Stimulated activated memory B cell treated with anti-CD40 and anti-IgM and Interleukin-4, amounts not matched to agents 10 μg/mL and 1 μg/mL and 100 μg/mL, for 72 hours (primary cell): ENCODE measurements around the gene OR52E4.

Source experiments
- ATAC-seq: fragments of 150-1000 bp; cut with Tn5 transposase; 2 replicates; pipeline ENCODE4 v1.10.0; 2021
- H3K27ac Mint-ChIP-seq: one replicate; pipeline ENCODE4 v1.8.0; 2022; ENCODE audit warnings: mild to moderate bottlenecking, mixed read lengths
- H3K27me3 Mint-ChIP-seq: one replicate; pipeline ENCODE4 v1.8.0; 2022; ENCODE audit warnings: mixed read lengths
- H3K36me3 Mint-ChIP-seq: one replicate; pipeline ENCODE4 v1.8.0; 2022; ENCODE audit warnings: mixed read lengths
- H3K4me1 Mint-ChIP-seq: one replicate; pipeline ENCODE4 v1.8.0; 2022; ENCODE audit warnings: mixed read lengths
- H3K4me3 Mint-ChIP-seq: one replicate; pipeline ENCODE4 v1.8.0; 2022; ENCODE audit warnings: mild to moderate bottlenecking, moderate library complexity, mixed read lengths
- H3K9me3 Mint-ChIP-seq: one replicate; pipeline ENCODE4 v1.8.0; 2022; ENCODE audit warnings: mixed read lengths

Gene OR52E4

GRCh38 chr11:5880329-5880728 is at the start of gene OR52E4:
Gene OR52E4, plus strand, starts transcription at chr11:5880629. Its CDS starts 3,664 bp downstream, at chr11:5884293.
- Mint-ChIP-seq H3K27me3 (no peaks in the 10 kb centered on the region), H3K4me3 (no peak within 1 kb of the TSS), H3K4me1 (no peaks in the 10 kb centered on the region), H3K36me3 (no peaks in the 10 kb centered on the region), H3K27ac (no peak within 1 kb of the TSS), H3K9me3 (no peaks in the 10 kb centered on the region)
- ATAC-seq, result peak; percentile 20

GRCh38 chr11:5831196-5831829 is 49.1 kb upstream of the OR52E4 start:
- peaks cover 4% of the 10 kb centered on the region for H3K9me3 Mint-ChIP-seq
- no peak overlapping the region for H3K4me3 Mint-ChIP-seq
- no peak for ATAC-seq
- H3K27ac Mint-ChIP-seq, result no peak overlapping the region
- H3K27me3 Mint-ChIP-seq, result peaks cover 29% of the 10 kb centered on the region
- H3K4me1 Mint-ChIP-seq, result no peaks in the 10 kb centered on the region
- H3K36me3 Mint-ChIP-seq, result no peaks in the 10 kb centered on the region

GRCh38 chr11:5833446-5833845 is 47.0 kb upstream of the OR52E4 start:
- Mint-ChIP-seq H3K4me1 (no peaks in the 10 kb centered on the region), H3K27ac (no peak overlapping the region), H3K36me3 (no peaks in the 10 kb centered on the region), H3K27me3 (peaks cover 33% of the 10 kb centered on the region), H3K9me3 (peaks cover 2% of the 10 kb centered on the region), H3K4me3 (no peak overlapping the region)
- no peak for ATAC-seq

DNA sequence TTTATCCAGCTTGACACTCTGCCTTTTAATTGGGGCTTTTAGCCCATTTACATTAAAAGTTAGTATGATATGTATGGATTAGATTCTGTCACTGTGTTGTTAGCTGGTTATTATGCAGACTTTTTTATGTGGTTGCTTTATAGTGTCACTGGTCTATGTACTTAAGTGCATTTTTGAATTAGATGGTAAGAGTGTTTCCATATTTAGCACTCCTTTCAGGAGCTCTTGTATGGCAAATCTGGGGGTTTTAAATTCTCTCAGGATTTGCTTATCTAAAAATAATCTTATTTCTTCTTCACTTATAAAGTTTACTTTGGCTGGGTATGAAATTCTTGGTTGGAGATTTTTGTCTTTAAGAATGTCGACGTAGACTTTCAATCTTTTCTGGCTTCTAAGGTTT is 42.7 kb upstream of the OR52E4 start:
- Mint-ChIP-seq H3K36me3 (no peaks in the 10 kb centered on the region), H3K9me3 (peaks cover 5% of the 10 kb centered on the region), H3K27ac (no peak overlapping the region), H3K4me1 (no peaks in the 10 kb centered on the region), H3K4me3 (no peak overlapping the region), H3K27me3 (peaks cover 40% of the 10 kb centered on the region)
- no peak for ATAC-seq

DNA sequence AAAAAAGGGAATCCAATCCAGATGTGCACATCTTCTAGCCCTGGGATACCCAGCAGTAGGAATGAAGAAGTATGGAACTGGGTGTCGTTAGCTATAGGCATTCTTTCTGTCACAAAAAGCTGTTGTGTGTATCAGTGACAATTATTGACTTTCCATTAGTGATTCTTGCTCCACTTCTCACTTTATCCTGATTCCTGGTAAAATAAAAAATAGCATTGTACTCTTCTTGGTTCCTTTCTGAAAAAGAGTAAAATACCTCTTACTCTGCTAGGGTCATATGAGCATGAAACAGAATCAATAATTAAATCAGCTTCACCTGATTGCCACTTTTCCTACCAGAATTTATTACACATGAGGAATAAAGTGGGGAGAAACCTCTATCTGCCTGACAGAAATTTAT is 38.6 kb upstream of the OR52E4 start, which contains the start of gene OR52E6:
Gene OR52E6, minus strand, starts transcription at position 101 of the 400 bp plus-strand sequence. Its CDS starts 0 bp downstream, at position 101.
- H3K4me3 Mint-ChIP-seq, result no peak within 1 kb of the TSS
- ATAC-seq, result no peak
- H3K9me3 Mint-ChIP-seq, result peaks cover 5% of the 10 kb centered on the region
- no peak within 1 kb of the TSS for H3K27ac Mint-ChIP-seq
- H3K36me3 Mint-ChIP-seq, result no peaks in the 10 kb centered on the region
- H3K4me1 Mint-ChIP-seq, result no peaks in the 10 kb centered on the region
- peaks cover 38% of the 10 kb centered on the region for H3K27me3 Mint-ChIP-seq

GRCh38 chr11:5846701-5847100 is 33.7 kb upstream of the OR52E4 start:
- ATAC-seq, result no peak
- H3K9me3 Mint-ChIP-seq, result no peaks in the 10 kb centered on the region
- H3K4me1 Mint-ChIP-seq, result no peaks in the 10 kb centered on the region
- H3K4me3 Mint-ChIP-seq, result no peak overlapping the region
- H3K27ac Mint-ChIP-seq, result no peak overlapping the region
- H3K36me3 Mint-ChIP-seq, result no peaks in the 10 kb centered on the region
- H3K27me3 Mint-ChIP-seq, result no peaks in the 10 kb centered on the region

DNA sequence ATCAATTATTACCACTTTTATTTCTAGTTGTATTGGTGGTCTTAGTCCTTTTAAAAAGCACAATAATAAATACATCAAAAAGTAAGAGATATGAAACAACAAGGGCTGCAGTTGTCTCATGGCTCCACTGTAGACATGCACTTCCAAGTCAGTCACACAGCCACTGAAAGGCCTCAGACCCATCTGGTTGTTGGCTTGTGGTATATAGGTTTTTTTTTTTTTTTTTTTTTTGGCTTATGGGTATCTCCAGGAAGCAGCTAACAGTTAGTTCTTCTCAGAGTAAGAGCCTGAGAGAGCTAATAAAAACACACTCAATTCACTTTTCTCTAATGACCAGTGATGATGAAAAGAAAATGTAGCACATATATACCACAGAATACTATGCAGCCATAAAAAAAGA is 32.7 kb upstream of the OR52E4 start:
- no peaks in the 10 kb centered on the region for H3K4me1 Mint-ChIP-seq
- H3K36me3 Mint-ChIP-seq, result no peaks in the 10 kb centered on the region
- H3K4me3 Mint-ChIP-seq, result no peak overlapping the region
- no peaks in the 10 kb centered on the region for H3K9me3 Mint-ChIP-seq
- no peak overlapping the region for H3K27ac Mint-ChIP-seq
- no peaks in the 10 kb centered on the region for H3K27me3 Mint-ChIP-seq
- no peak for ATAC-seq

DNA sequence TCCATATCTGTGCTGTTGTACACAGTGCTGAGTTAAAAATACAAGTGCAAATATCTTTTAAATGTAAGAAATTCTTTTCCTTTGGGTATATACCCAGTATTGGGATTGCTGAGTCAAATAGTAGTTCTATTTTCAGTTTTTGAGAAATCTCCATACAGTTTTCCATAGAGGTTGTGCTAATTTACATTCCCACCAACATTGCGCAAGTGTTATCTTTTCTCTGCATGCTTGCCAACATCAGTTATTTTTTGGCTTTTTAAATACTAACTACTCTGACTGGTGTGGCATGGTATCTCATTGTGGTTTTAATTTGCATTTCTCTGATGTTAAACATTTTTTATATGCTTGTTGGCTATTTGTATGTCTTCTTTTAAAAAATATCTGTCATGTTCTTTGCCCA is 29.4 kb upstream of the OR52E4 start:
- Mint-ChIP-seq H3K4me3 (no peak overlapping the region), H3K4me1 (no peaks in the 10 kb centered on the region), H3K9me3 (no peaks in the 10 kb centered on the region)

GRCh38 chr11:5857590-5857989 is 22.8 kb upstream of the OR52E4 start, which contains the start of gene OR52E8:
Gene OR52E8, minus strand, starts transcription at chr11:5857690. Its CDS starts 0 bp downstream, at chr11:5857690.
- H3K27me3 Mint-ChIP-seq, result peaks cover 21% of the 10 kb centered on the region
- no peaks in the 10 kb centered on the region for H3K4me1 Mint-ChIP-seq
- H3K27ac Mint-ChIP-seq, result no peak within 1 kb of the TSS
- no peaks in the 10 kb centered on the region for H3K9me3 Mint-ChIP-seq
- no peak for ATAC-seq
- no peak within 1 kb of the TSS for H3K4me3 Mint-ChIP-seq
- no peaks in the 10 kb centered on the region for H3K36me3 Mint-ChIP-seq

More for the DNA sequence above, 29.4 kb upstream of the OR52E4 start:
- H3K27me3 Mint-ChIP-seq, result peaks cover 11% of the 10 kb centered on the region
- no peaks in the 10 kb centered on the region for H3K36me3 Mint-ChIP-seq
- no peak for ATAC-seq
- H3K27ac Mint-ChIP-seq, result no peak overlapping the region

GRCh38 chr11:5865826-5866225 is 14.6 kb upstream of the OR52E4 start:
- Mint-ChIP-seq H3K27me3 (peaks cover 33% of the 10 kb centered on the region), H3K4me1 (no peaks in the 10 kb centered on the region), H3K4me3 (no peak overlapping the region), H3K9me3 (peaks cover 2% of the 10 kb centered on the region), H3K36me3 (no peaks in the 10 kb centered on the region), H3K27ac (no peak overlapping the region)
- ATAC-seq, result no peak

- no peaks in the 10 kb centered on the region for H3K4me1 Mint-ChIP-seq
- H3K4me3 Mint-ChIP-seq, result no peak overlapping the region
- ATAC-seq, result no peak
- H3K36me3 Mint-ChIP-seq, result no peaks in the 10 kb centered on the region
- H3K27ac Mint-ChIP-seq, result no peak overlapping the region
- H3K9me3 Mint-ChIP-seq, result peaks cover 3% of the 10 kb centered on the region
- peaks cover under 1% of the 10 kb centered on the region for H3K27me3 Mint-ChIP-seq
These were observed 1.9 kb upstream of the OR52E4 start for GRCh38 chr11:5878564-5878963.

DNA sequence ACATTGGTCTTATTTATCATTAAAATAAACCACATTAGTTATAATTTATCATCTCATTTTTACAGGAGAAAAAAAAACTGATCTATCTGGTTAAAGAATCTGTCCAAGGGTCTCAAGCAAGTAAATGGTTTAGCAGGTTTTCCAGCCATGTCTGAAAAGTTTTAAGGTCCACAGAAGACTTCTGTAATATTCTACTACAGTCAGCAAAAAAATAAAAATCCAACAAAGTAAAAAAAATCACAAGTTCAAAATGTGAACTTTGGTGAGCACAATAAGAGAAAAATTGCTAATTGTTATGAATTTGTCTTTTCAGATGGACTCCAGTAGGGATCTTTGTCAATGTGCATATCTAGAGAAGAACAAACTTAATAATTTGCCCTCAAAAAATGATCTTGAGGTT is 1.3 kb downstream of the OR52E4 start:
- Mint-ChIP-seq H3K36me3 (no peaks in the 10 kb centered on the region), H3K9me3 (no peaks in the 10 kb centered on the region), H3K4me3 (no peak overlapping the region), H3K27me3 (peaks cover 7% of the 10 kb centered on the region), H3K4me1 (no peaks in the 10 kb centered on the region), H3K27ac (no peak overlapping the region)
- ATAC-seq, result no peak

GRCh38 chr11:5887172-5887571 is 6.7 kb downstream of the OR52E4 start:
- H3K27me3 Mint-ChIP-seq, result peaks cover 7% of the 10 kb centered on the region

DNA sequence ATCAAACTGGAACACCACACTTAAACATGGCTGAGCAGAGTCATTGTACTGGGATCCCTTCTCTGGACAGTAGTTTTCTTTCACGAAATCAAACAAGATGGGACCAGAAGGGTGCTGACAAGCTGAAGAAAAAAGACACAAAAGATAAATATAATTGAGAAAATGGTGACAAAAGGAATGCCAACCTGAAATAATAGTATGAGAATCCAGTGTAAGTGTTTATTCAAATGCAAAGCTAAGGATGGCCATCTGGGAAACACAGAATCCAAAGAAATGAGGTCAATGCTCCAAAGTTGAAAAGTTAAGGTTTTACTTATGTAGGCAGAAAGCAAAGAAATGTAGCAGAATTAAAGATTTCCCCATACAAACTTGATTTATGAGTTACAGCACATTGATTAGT is 7.2 kb downstream of the OR52E4 start:
- Mint-ChIP-seq H3K27ac (no peak overlapping the region), H3K27me3 (peaks cover 7% of the 10 kb centered on the region), H3K4me3 (no peak overlapping the region), H3K9me3 (no peaks in the 10 kb centered on the region), H3K4me1 (no peaks in the 10 kb centered on the region), H3K36me3 (no peaks in the 10 kb centered on the region)
- ATAC-seq, result no peak

More at GRCh38 chr11:5887172-5887571, 6.7 kb downstream of the OR52E4 start:
- H3K4me1 Mint-ChIP-seq, result no peaks in the 10 kb centered on the region
- no peaks in the 10 kb centered on the region for H3K9me3 Mint-ChIP-seq
- no peak for ATAC-seq
- H3K4me3 Mint-ChIP-seq, result no peak overlapping the region
- no peaks in the 10 kb centered on the region for H3K36me3 Mint-ChIP-seq
- no peak overlapping the region for H3K27ac Mint-ChIP-seq

DNA sequence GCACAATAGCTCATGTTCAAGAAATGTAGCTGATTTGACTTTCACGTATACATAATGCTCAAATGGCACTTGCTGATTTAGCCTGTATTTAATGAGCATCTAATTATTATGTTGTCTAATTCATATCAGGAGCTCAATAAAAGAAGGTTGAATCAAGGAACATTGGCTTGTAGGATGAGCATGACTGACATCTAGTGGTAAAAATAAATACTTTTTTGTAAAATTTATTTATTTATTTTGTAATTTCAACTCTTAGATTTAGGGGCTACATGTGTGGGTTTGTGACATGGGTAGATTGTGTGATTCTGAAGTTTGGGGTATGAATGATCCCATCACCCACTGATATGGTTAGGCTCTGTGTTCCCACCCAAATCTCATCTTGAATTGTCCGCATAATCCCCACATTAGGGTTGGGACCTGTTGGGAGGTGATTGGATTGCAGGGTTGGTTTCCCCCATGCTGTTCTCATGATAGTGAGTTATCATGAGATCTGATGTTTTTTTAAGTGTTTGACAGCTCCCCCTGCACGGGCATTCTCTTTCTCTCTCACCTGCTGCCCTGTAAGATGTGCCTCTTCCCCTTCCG is 10.9 kb downstream of the OR52E4 start:
- Mint-ChIP-seq H3K4me1 (no peaks in the 10 kb centered on the region), H3K27ac (no peak overlapping the region), H3K4me3 (no peak overlapping the region), H3K9me3 (no peaks in the 10 kb centered on the region), H3K27me3 (no peaks in the 10 kb centered on the region), H3K36me3 (no peaks in the 10 kb centered on the region)
- ATAC-seq, result no peak

GRCh38 chr11:5892908-5893307 is 12.5 kb downstream of the OR52E4 start, which contains the start of gene OR52E5:
Gene OR52E5, plus strand, starts transcription at chr11:5893208. Its CDS starts 7,569 bp downstream, at chr11:5900777.
- Mint-ChIP-seq H3K4me3 (no peak within 1 kb of the TSS), H3K4me1 (no peaks in the 10 kb centered on the region), H3K9me3 (no peaks in the 10 kb centered on the region), H3K36me3 (no peaks in the 10 kb centered on the region), H3K27ac (no peak within 1 kb of the TSS), H3K27me3 (peaks cover under 1% of the 10 kb centered on the region)
- no peak for ATAC-seq
